GM21381 (cell line): Measurements from ENCODE around the gene VPS35L.
"Not testable (repeated sequence)": the region's sequence is repeated elsewhere in the genome, so short reads cannot be mapped to it uniquely, and the experiment has no call there.

Source experiments
- ATAC-seq: cut with Tn5 transposase; IDR thresholded peaks from one replicate; pipeline ENCODE4 v1.9.1; 2021; ENCODE audit warnings: mild to moderate bottlenecking, moderate library complexity; ENCODE audit not compliant: unreplicated experiment

The VPS35L gene

DNA sequence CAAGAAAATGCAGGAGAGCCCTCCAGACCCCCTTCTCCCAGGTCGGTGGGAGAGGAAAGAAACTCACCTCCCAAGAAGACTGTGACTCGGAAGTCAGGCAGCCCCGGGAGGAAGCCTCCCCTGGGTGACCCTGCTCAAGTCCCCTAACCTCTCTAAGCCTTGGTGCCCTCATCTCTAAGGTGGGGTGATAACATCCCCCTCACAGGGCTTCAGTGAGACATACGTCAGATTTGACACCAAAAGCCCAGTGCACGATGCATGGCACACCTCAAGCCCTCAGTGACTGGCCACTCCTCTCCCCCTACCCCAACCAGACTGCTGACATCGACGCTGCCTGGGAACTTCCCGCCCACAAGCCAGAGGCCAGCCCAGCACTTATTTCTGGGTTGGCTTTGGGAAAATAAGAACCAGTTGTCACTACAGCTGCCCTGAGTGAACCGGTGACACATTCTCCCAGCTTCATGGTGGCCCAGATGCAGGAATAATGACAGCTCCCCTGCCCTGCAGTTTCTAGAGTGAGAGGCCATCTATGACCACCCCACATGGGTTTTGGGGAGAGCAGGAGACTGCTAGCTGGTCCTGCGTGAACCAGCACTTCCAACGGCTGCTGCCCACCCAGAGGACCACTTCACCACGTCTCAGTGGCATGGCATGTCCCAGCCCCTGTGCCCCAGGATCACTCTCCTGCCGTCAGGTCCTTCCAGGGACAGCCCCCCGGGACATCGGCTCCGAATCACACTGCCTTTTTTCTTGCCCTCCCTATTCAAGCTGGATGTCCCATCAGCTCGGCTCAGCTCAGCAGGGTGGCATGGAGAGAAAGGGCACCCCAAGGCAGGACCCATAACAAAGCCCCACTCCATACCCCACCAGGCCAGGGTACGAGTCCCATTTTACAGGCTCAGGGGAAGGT is 153.0 kb downstream of the VPS35L start:
- no peak for ATAC-seq

DNA sequence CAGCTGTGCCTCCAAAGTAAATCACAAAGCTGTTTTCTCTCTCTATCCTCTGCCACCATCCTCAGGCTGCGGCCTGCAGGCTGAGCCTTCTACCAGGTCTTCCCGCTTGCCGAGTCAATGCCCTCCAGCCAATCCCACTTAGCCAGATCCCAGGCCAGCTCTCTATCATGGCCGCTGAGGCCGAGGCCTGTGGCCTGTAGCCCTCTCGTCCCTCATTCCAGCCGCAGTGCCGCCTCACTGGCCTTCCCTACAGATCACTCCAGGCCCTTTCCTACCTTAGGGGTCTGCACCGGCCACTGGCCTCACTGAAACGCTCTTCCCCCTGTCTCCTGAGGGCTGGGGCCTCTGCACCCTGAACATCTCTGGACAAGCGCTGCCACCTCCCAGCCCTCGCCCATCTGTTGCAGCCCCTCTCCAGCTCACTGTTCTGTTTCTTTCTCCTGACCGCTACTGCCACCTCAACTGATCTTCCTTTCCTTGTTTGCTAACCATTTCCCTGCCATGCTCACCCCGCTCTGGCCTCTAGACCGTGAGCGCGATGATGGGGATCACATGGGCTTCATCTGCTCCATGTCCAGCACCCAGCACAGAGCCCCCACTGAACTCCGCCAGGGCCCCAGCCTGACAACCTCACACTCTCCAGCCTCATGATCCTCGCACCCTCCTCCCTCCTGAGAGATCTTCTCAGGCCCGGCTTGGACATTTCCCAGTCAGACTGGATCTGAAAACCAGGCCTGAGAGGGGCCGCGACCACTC is 154.1 kb downstream of the VPS35L start:
- ATAC-seq, result no peak

DNA sequence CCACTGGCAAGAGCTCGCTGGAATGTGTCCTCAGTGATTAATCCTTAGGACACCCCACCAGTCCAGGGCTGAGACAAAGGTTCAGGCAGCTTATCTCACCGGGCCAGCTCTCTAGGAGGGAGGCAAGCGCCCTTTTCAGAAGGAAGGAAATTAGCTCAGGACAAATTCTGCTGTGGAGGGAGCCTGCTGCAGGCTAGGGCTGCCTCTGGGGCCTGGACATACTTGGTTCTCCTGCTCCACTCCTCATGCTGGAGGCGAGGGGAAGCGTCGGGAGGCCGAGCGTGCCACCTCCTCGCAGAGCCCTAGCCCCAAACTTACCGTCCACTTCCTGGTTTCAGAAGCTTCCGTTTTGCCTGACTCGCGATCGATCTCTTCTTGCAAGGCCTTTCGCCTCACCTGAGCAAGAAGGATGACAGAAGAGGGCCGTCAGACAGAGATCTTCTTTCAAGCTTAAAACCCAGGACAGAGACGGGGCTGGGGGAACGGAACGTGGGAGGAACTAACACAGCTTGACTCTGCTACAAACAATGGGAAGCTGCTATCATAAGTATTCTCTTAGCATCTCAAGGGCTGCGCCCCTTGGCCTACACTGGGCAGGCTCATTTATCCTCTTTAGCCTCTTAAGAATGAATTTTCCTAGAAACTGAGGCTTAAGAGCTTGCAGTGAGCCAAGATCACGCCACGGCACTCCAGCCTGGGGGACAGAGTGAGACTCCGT is 154.8 kb downstream of the VPS35L start:
- no peak for ATAC-seq

DNA sequence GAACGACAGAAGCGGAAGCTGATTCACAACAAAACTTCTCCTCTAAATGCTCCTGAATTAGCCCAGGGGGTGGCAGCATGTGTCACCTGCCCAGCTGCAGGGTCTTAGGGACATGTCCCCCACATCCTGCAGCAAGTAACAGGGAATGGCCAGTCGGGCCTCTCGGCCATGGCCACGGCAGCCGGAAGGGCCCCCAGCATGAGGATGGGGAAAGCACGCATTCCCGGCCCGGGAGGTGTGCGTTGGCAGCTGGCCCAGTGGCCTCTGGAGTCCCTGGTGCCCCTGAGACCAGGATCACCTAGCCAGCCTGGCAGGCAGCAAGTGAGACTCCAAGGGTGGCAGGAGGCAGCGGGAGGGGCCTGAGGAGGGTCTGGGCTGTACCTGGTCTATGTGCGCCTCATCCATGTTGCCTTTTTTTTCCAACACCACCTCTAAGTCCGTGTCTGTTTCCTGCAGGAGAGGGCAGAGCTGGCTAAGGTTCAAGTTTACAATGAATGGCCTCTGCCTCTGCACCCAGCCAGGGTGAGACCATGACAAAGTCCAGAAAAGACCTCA is 155.6 kb downstream of the VPS35L start:
- ATAC-seq, result no peak

- no peak for ATAC-seq
Measured at GRCh38 chr16:19711643-19712042, 156.1 kb downstream of the VPS35L start.

DNA sequence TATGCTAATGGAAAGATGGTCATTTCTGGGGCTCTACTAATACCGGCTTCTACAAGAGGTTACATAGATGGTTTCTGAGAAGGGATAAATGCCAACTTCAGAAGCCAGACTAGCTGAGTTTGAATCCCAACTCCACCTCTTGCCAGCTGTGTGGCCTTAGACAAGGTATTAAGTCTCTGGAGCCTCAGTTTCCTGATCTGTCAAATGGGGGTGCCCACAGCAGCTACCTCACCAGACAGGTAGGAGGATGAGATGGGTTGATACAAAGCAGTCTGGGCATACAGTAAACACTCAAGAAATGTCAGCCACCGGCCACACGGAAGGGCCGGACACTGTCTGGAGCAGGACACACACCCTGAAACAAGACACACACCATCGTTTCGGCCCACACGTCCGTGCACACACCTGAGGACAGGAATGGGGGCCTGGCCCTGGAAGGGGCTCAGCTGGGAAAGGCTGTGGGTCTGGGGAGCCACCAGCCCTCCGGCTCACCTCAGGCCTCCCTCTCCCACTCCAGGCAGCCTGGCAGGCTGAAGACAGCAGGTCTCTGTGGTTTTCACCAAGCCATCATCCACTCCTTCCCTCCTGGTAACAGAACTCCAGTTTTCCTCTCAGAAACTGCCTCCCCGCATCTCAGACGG is 157.0 kb downstream of the VPS35L start:
- no peak for ATAC-seq

DNA sequence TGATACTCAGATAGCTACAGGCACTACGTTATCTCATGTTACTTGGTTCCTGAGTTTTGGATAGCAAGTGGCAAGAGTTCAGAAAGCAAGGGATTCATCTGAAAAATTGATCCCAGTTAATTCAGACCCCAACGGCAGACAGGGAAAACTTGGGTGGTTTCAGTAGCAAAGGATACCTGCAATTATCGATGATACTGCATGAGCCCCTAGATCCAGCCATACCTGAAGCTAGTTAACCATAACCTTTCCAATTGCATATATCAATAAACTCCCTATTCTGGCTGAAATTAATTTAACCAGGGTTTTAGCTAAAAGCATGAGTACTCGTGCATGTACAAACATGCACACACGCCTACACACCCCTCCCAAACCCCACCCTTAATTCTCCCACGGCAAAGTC is 158.2 kb downstream of the VPS35L start:
- ATAC-seq, result no peak

DNA sequence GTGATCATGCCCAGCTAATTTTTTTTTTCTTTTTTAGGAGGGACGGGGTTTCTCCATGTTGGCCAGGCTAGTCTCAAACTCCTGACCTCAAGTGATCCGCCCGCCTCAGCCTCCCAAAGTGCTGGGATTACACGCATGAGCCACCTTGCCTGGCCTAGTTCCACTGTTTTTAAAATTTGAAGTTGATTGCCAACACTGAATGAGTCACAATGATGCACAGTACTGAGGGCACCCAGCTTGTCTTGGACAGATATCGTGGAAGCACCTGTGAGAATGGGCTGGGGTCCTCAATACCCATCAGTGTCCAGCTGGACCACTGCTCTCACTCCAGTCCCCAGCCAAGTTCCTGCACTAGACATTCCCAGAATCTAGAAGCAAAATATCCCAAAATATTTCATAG is 160.1 kb downstream of the VPS35L start:
- no peak for ATAC-seq

GRCh38 chr16:19716183-19716582 is 160.7 kb downstream of the VPS35L start:
- ATAC-seq, result no peak

GRCh38 chr16:19716728-19717127 is 161.2 kb downstream of the VPS35L start:
- not testable (repeated sequence) for ATAC-seq

GRCh38 chr16:19717314-19717713 is 161.8 kb downstream of the VPS35L start:
- no peak for ATAC-seq

DNA sequence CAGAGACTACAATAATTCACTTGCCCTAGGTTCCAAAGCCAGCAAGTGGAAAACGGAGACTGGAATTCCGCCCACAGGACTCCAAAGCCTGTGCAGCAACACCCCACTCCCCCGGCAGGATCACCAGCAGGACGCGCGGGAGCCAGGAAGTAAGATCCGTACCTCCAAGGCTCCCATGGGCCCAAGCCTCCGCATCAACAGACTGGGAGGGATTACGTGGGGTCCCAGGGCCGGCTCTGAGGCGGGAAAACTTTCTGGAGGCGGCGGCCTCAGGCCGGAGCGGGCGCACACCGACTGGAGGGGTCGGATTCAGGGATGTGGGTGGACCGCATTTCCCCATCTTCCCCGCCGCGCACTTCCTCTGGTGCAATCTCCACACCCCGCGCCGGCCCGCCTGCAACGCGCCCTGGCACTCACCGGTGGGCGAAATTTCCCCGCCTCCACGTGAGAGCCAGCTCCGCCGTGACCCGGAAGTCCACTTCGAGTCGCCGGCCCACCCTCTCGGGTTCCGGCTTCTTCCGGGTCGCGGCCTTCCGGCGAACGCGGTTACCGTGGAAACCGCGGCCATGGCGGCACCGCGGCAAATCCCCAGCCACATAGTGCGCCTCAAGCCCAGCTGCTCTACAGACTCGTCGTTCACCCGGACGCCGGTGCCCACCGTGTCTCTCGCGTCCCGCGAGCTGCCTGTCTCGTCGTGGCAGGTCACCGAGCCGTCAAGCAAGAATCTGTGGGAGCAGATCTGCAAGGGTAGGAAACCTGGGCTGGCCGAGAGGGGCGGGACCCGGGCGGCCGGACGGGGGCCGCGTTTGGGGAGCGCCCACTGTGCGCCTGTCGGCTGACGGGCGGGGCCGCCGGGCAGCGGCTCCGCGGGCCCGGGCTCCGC is 162.5 kb downstream of the VPS35L start, which contains the start of the genes IQCK and KNOP1:
TSS of gene IQCK (plus strand) at position 531 of the 883 bp plus-strand sequence. CDS start at position 567, 36 bp downstream.
TSS of gene KNOP1 (minus strand) at position 487 of the 883 bp plus-strand sequence. CDS start 3,192 bp downstream, outside the sequence.
- peak; percentile 95 for ATAC-seq

DNA sequence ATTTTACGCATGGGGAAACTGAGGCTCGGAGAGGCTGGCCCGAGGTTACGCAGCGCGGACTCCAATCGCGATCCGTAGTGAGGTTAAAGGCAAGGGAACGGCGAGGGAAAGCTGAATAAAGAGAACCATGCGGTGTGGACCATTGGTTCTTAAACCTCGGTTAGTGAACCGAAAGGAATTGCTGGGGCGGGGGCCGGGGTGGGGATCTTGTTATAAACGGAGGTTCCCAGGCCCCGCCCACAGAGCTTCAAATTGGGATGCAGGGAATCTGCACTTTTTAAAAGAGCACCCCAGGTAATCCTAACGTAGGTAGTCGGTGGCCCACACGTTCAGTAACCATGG is 163.1 kb downstream of the VPS35L start:
- ATAC-seq, result no peak

DNA sequence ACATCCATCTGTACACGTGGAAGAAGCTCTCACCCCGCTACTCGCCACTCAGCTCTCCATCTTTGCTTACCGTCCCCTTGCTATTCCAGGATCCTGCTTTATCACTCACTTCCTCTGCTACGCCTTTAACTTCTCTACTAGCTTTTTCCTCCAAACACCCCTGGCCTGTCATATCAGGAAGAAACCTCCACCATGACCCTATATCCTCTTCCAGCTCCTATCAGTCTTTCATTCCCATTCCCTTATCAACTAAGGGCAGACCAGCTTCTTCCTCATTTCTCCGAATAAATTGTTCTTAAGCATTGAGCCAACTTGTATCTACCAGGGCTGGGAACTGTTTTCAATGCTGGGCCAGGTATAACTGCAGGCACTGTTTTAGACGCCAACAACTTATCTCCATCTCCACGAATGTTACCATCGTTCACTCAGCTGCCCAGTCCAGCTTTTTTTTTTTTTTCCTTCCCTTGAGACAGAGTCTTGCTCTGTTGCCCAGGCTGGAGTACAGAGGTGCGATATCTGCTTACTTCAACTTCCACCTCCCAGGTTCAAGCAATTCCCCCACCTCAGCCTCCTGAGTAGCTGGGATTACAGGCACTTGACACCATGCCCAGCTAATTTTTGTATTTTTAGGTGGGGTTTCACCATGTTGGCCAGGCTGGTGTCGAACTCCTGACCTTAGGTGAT is 166.9 kb downstream of the VPS35L start:
- no peak for ATAC-seq

- ATAC-seq, result no peak
Measured at GRCh38 chr16:19722981-19723380, 167.5 kb downstream of the VPS35L start.

DNA sequence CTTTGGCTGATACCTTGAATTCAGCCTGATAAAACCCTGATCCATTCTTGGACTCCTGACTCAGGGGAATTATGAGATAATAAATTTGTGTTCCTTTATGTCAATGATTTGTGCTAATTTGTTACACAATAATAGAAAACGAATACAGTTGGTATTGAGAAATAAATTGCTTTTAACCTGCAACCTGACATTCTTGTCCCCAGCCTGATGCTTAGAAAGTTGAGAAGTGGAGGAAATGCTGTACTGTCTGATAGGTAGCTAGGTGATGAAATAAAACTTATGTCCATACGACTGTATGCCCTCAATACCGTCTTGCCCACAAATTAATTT is 173.1 kb downstream of the VPS35L start:
- ATAC-seq, result no peak

GRCh38 chr16:19733551-19733950 is 178.0 kb downstream of the VPS35L start:
- no peak for ATAC-seq

DNA sequence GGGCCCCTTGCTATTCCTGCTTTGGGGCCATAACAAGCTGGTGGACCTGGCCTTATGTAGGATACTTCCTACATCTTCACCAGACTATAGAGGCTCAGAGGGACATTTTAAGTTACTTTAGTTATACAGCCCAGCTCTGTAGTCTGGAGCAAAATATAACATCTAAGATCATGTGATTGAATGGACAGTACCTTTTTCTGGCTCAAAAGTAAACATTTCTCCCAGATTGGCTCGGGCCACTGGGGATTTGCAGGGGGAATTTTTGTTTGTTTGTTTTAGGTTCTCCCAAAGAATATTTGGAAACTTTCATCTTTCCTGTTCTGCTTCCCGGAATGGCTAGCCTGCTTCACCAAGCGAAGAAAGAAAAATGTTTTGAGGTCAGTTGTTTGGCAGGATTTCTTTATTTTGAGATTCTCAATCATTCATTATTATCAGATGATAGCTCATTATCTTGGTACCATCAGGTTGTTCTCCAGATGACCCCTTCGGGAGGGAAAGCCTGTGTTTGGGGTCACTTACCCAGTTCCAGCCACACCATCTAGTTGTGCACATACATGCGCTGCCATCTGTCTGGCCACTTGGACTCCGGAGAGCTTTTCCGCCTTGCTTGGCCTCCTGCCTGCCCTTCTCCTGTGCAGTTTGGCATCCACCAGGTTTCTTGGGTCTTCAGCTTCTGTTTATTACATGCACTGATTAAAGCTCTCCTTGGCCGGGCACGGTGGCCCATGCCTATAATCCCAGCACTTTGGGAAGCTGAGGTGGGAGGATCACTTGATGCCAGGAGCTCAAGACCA is 179.8 kb downstream of the VPS35L start:
- no peak for ATAC-seq
